Measurements from ENCODE around the gene CRYL1. TPM values are rescaled to one million over a fixed set of nuclear protein-coding genes. Genes with fewer than 3 reads are reported as not detected.

The CRYL1 gene
- polyA plus RNA-seq, 1 donor from 2014 or later = 10.6 TPM

DNA sequence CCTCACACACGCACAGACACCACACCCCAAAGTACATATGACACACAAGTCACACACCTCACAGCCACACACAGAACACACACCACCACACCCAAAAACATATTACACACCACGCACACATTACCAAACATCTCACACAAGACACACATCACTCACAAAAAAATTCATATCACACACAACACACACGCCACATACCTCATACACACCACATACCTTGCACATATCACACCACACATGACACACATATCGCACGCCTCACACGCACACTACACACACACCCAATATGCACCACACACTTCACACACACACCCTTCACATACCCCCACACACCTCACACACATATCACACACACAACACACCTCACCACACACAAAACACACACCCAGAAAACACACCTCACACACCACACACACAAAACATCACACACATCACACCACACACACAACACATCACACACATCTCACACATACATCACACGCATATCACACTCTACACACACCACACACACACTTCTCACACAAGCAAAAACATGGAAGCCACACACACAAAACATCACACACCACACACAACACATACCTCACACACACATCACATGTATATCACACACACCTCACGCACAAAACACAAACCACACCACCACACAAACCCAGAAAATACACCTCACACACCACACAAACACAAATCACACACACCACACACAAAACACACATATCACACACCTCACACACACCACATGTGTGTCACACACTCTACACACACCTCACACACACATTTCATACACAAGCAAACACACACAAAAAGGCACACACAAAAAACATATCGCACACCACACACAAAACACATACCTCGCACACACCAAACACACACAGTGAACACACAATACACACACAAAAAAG lies 132.1 kb downstream of the CRYL1 start:
- Histone ChIP-seq H3K27me3 (ENCODE audit: insufficient read depth, low read depth, low read length) (no peaks in the 10 kb centered on the region), H3K9ac (ENCODE audit: low read length) (no peak overlapping the region), H3K9me3 (ENCODE audit: low read length) (no peaks in the 10 kb centered on the region), H3K36me3 (ENCODE audit: insufficient read depth, low read length) (no peaks in the 10 kb centered on the region), H3F3A (ENCODE audit: insufficient read depth, low read length, poor library complexity, severe bottlenecking) (no peaks in the 10 kb centered on the region), H2AFZ (ENCODE audit: low read depth, low read length) (no peak overlapping the region), H3K4me3 (ENCODE audit: low read length) (no peak overlapping the region), H4K20me1 (ENCODE audit: insufficient read depth) (no peaks in the 10 kb centered on the region), H3K27ac (ENCODE audit: low read length) (no peak overlapping the region), H3K79me2 (replicated peaks; ENCODE audit: insufficient read depth, low read length) (no peaks in the 10 kb centered on the region), H3K4me2 (ENCODE audit: low read length) (no peak overlapping the region), H3K9me2 (ENCODE audit: insufficient read depth, low read length) (no peaks in the 10 kb centered on the region)
- TF ChIP-seq POLR2AphosphoS5 (IDR thresholded peaks at IDR 0.05) (no peak), EP300 (conservative IDR thresholded peaks at IDR 0.05; ENCODE audit: poor library complexity, severe bottlenecking) (no peak), RAD21 (conservative IDR thresholded peaks at IDR 0.05) (no peak), EZH2 (IDR thresholded peaks at IDR 0.05; ENCODE audit: borderline replicate concordance, insufficient read depth, low read length, poor library complexity, severe bottlenecking) (no peak), SMC3 (conservative IDR thresholded peaks at IDR 0.05; ENCODE audit: poor library complexity) (no peak), MXI1 (conservative IDR thresholded peaks at IDR 0.05; ENCODE audit: poor library complexity, severe bottlenecking) (no peak), TAF1 (IDR thresholded peaks at IDR 0.05; ENCODE audit: low read depth) (no peak)
- TF ChIP-seq, protein P1, sequence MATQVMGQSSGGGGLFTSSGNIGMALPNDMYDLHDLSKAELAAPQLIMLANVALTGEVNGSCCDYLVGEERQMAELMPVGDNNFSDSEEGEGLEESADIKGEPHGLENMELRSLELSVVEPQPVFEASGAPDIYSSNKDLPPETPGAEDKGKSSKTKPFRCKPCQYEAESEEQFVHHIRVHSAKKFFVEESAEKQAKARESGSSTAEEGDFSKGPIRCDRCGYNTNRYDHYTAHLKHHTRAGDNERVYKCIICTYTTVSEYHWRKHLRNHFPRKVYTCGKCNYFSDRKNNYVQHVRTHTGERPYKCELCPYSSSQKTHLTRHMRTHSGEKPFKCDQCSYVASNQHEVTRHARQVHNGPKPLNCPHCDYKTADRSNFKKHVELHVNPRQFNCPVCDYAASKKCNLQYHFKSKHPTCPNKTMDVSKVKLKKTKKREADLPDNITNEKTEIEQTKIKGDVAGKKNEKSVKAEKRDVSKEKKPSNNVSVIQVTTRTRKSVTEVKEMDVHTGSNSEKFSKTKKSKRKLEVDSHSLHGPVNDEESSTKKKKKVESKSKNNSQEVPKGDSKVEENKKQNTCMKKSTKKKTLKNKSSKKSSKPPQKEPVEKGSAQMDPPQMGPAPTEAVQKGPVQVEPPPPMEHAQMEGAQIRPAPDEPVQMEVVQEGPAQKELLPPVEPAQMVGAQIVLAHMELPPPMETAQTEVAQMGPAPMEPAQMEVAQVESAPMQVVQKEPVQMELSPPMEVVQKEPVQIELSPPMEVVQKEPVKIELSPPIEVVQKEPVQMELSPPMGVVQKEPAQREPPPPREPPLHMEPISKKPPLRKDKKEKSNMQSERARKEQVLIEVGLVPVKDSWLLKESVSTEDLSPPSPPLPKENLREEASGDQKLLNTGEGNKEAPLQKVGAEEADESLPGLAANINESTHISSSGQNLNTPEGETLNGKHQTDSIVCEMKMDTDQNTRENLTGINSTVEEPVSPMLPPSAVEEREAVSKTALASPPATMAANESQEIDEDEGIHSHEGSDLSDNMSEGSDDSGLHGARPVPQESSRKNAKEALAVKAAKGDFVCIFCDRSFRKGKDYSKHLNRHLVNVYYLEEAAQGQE (IDR thresholded peaks at IDR 0.05; ENCODE audit: borderline replicate concordance) = no peak
- TF ChIP-seq, protein P2, sequence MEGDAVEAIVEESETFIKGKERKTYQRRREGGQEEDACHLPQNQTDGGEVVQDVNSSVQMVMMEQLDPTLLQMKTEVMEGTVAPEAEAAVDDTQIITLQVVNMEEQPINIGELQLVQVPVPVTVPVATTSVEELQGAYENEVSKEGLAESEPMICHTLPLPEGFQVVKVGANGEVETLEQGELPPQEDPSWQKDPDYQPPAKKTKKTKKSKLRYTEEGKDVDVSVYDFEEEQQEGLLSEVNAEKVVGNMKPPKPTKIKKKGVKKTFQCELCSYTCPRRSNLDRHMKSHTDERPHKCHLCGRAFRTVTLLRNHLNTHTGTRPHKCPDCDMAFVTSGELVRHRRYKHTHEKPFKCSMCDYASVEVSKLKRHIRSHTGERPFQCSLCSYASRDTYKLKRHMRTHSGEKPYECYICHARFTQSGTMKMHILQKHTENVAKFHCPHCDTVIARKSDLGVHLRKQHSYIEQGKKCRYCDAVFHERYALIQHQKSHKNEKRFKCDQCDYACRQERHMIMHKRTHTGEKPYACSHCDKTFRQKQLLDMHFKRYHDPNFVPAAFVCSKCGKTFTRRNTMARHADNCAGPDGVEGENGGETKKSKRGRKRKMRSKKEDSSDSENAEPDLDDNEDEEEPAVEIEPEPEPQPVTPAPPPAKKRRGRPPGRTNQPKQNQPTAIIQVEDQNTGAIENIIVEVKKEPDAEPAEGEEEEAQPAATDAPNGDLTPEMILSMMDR (IDR thresholded peaks at IDR 0.05; ENCODE audit: poor library complexity, severe bottlenecking) = no peak

DNA sequence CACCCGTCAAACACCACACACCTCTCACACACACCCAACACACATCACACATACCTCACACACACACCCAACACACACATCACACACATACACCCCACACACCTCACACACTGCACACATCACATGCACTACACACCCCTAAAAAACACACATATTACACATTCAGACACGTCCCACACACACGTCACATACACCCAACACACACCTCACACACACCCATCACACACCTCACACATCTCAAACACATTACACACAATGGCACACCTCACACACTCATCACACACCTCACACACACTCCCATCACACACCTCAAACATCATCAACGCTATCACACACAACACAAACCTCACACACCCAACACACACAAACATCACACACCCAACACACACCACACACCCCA lies 133.1 kb downstream of the CRYL1 start:
- H3K9ac ChIP-seq (ENCODE audit: low read length) = no peak overlapping the region
- H3K79me2 ChIP-seq (replicated peaks; ENCODE audit: insufficient read depth, low read length) = no peaks in the 10 kb centered on the region
- no peaks in the 10 kb centered on the region for H3K9me2 ChIP-seq (ENCODE audit: insufficient read depth, low read length)
- H3K4me3 ChIP-seq (ENCODE audit: low read length) = no peak overlapping the region
- no peaks in the 10 kb centered on the region for H3K36me3 ChIP-seq (ENCODE audit: insufficient read depth, low read length)
- H2AFZ ChIP-seq (ENCODE audit: low read depth, low read length) = no peak overlapping the region
- H3K27me3 ChIP-seq (ENCODE audit: insufficient read depth, low read depth, low read length) = no peaks in the 10 kb centered on the region
- TF ChIP-seq, protein P1 (IDR thresholded peaks at IDR 0.05; ENCODE audit: borderline replicate concordance) = no peak
- TF ChIP-seq MXI1 (conservative IDR thresholded peaks at IDR 0.05; ENCODE audit: poor library complexity, severe bottlenecking) (no peak), SMC3 (conservative IDR thresholded peaks at IDR 0.05; ENCODE audit: poor library complexity) (no peak), EP300 (conservative IDR thresholded peaks at IDR 0.05; ENCODE audit: poor library complexity, severe bottlenecking) (no peak), EZH2 (IDR thresholded peaks at IDR 0.05; ENCODE audit: borderline replicate concordance, insufficient read depth, low read length, poor library complexity, severe bottlenecking) (no peak), RAD21 (conservative IDR thresholded peaks at IDR 0.05) (no peak), TAF1 (IDR thresholded peaks at IDR 0.05; ENCODE audit: low read depth) (no peak), POLR2AphosphoS5 (IDR thresholded peaks at IDR 0.05) (no peak)
- TF ChIP-seq, protein P2 (IDR thresholded peaks at IDR 0.05; ENCODE audit: poor library complexity, severe bottlenecking) = no peak
- no peaks in the 10 kb centered on the region for H4K20me1 ChIP-seq (ENCODE audit: insufficient read depth)
- no peaks in the 10 kb centered on the region for H3K9me3 ChIP-seq (ENCODE audit: low read length)
- H3K27ac ChIP-seq (ENCODE audit: low read length) = no peak overlapping the region
- H3F3A ChIP-seq (ENCODE audit: insufficient read depth, low read length, poor library complexity, severe bottlenecking) = no peaks in the 10 kb centered on the region
- H3K4me2 ChIP-seq (ENCODE audit: low read length) = no peak overlapping the region

All from neural cell (in vitro differentiated cells).